SU-DHL-6 (cell line): ENCODE measurements around the gene KRT84.

Experiments
- H2AFZ ChIP-seq: fragments of 200-600 bp; sonication (generic); 2 replicates; pipeline ENCODE4 v1.6.1; 2014; ENCODE audit warnings: low read depth, mild to moderate bottlenecking, moderate library complexity, mixed read lengths, antibody characterized with exemption, low read length; ENCODE audit not compliant: severe bottlenecking
- H3F3A ChIP-seq: fragments of 200-600 bp; shearing (Covaris generic); 2 replicates; pipeline ENCODE4 v1.6.0; 2016; ENCODE audit warnings: antibody characterized with exemption, mild to moderate bottlenecking; ENCODE audit not compliant: insufficient read depth
- H3K27ac ChIP-seq: fragments of 200-600 bp; sonication (generic); 2 replicates; pipeline ENCODE4 v1.5.1; 2016; ENCODE audit warnings: low read depth, mild to moderate bottlenecking, low read length, moderate library complexity, mixed read lengths
- H3K27me3 ChIP-seq: fragments of 200-600 bp; sonication (generic), shearing (Covaris generic); 2 replicates; pipeline ENCODE4 v1.6.0; 2014; ENCODE audit warnings: mild to moderate bottlenecking, low read length
- H3K36me3 ChIP-seq: fragments of 200-600 bp; sonication (generic); 2 replicates; pipeline ENCODE4 v1.6.1; 2014; ENCODE audit warnings: mild to moderate bottlenecking, low read length, mixed read lengths
- H3K4me2 ChIP-seq: fragments of 300-600, 200-600 bp; shearing (Covaris generic), sonication (generic); 2 replicates; pipeline ENCODE4 v1.6.0; 2014; ENCODE audit warnings: low read length, low read depth, mild to moderate bottlenecking; ENCODE audit not compliant: poor library complexity, severe bottlenecking
- H3K4me3 ChIP-seq: fragments of 200-600 bp; sonication (generic); 2 replicates; pipeline ENCODE4 v1.5.1; 2014; ENCODE audit warnings: antibody characterized with exemption, low read length, mild to moderate bottlenecking, mixed read lengths; ENCODE audit not compliant: insufficient read depth, poor library complexity, severe bottlenecking
- H3K79me2 ChIP-seq: fragments of 200-600 bp; sonication (generic); 2 replicates; pipeline ENCODE4 v1.6.1; 2014; ENCODE audit warnings: mild to moderate bottlenecking, low read length, moderate library complexity; ENCODE audit not compliant: insufficient read depth
- H3K9ac ChIP-seq: fragments of 200-600 bp; sonication (generic); 2 replicates; pipeline ENCODE4 v1.7.0; 2014; ENCODE audit warnings: mild to moderate bottlenecking, low read length
- H3K9me2 ChIP-seq: fragments of 200-600 bp; sonication (generic); replicated peaks from 2 replicates; pipeline ENCODE4 v1.6.1; 2014; ENCODE audit warnings: low read length; ENCODE audit not compliant: insufficient read depth
- H3K9me3 ChIP-seq: fragments of 200-600 bp; sonication (generic); 2 replicates; pipeline ENCODE4 v1.6.1; 2014; ENCODE audit warnings: low read length, mixed read lengths; ENCODE audit not compliant: insufficient read depth
- H4K20me1 ChIP-seq: fragments of 200-600 bp; sonication (generic); 2 replicates; pipeline ENCODE4 v1.6.1; 2014; ENCODE audit warnings: low read depth, mild to moderate bottlenecking, antibody characterized with exemption, low read length, moderate library complexity, mixed read lengths
- CTCF ChIP-seq: fragments of 200-600 bp; sonication (generic); IDR thresholded peaks from one replicate; pipeline ENCODE4 v1.5.1; 2017; ENCODE audit warnings: antibody characterized with exemption, mild to moderate bottlenecking, low read length, moderate library complexity; ENCODE audit not compliant: insufficient read depth, poor library complexity, severe bottlenecking
- EZH2phosphoT487 ChIP-seq: fragments of 200-600 bp; sonication (generic), shearing (Covaris generic); conservative IDR thresholded peaks from 2 replicates; pipeline ENCODE4 v1.6.1; 2018; ENCODE audit warnings: mild to moderate bottlenecking, antibody characterized with exemption, low read length, moderate library complexity, mixed read lengths

Gene KRT84

GRCh38 chr12:52331039-52331438 lies 54.4 kb downstream of the KRT84 start:
- Histone ChIP-seq H3K27ac (no peak overlapping the region), H3K4me2 (no peak overlapping the region), H3K9me3 (no peaks in the 10 kb centered on the region), H2AFZ (no peak overlapping the region), H4K20me1 (no peaks in the 10 kb centered on the region), H3K79me2 (no peaks in the 10 kb centered on the region), H3K9ac (no peak overlapping the region), H3K4me3 (no peak overlapping the region), H3K9me2 (no peaks in the 10 kb centered on the region), H3K36me3 (no peaks in the 10 kb centered on the region), H3F3A (no peaks in the 10 kb centered on the region), H3K27me3 (no peaks in the 10 kb centered on the region)
- TF ChIP-seq CTCF, result no peak
- TF ChIP-seq EZH2phosphoT487, result no peak

GRCh38 chr12:52327830-52328500 lies 57.5 kb downstream of the KRT84 start:
- Histone ChIP-seq H3K27ac (no peak overlapping the region), H3F3A (no peaks in the 10 kb centered on the region), H3K79me2 (no peaks in the 10 kb centered on the region), H2AFZ (no peak overlapping the region), H3K4me2 (no peak overlapping the region), H3K9me2 (no peaks in the 10 kb centered on the region), H4K20me1 (no peaks in the 10 kb centered on the region), H3K36me3 (no peaks in the 10 kb centered on the region), H3K9me3 (no peaks in the 10 kb centered on the region), H3K9ac (no peak overlapping the region), H3K4me3 (no peak overlapping the region), H3K27me3 (no peaks in the 10 kb centered on the region)
- TF ChIP-seq EZH2phosphoT487 (no peak), CTCF (no peak)
